ENCODE results near the gene ATAD3C. TPM values are rescaled to one million over a fixed set of nuclear protein-coding genes. Genes with fewer than 3 reads are reported as not detected.

Gene ATAD3C
- total RNA-seq, 4 donors from 2014 or later = 0.42 to 9.9 (median 3.2) TPM

DNA sequence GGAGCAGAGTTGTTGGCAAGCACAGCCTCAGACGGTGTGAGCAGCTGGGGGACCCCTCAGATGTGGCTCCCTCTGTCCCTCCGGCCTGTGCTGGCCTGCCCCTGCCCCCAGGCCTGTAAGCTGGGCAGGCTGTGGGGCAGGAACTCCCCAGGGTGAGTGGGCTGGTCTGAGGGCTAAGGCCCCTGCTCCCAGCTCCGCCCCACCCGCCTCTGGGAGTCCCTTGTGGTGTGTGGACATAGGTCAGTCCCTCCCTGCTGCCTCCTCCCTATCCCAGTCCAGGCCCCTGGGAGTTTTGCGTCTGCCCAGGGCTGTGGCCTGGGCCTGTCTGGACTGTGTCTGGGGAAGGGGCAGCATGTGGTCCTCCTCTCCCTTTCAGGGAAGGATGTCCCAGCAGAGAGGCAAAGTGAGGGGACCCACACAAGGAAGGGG is 17.6 kb upstream of the ATAD3C start:
- no peak for DNase-seq (ENCODE audit: low spot score in 2 of 2)
- Histone ChIP-seq H3K4me3 (peak overlapping the region in 3 of 4 donors; percentile 6 to 72 (median 8)), H3K4me1 (peaks cover 10 to 90% (median 69%) of the 10 kb centered on the region in 4 donors)

DNA sequence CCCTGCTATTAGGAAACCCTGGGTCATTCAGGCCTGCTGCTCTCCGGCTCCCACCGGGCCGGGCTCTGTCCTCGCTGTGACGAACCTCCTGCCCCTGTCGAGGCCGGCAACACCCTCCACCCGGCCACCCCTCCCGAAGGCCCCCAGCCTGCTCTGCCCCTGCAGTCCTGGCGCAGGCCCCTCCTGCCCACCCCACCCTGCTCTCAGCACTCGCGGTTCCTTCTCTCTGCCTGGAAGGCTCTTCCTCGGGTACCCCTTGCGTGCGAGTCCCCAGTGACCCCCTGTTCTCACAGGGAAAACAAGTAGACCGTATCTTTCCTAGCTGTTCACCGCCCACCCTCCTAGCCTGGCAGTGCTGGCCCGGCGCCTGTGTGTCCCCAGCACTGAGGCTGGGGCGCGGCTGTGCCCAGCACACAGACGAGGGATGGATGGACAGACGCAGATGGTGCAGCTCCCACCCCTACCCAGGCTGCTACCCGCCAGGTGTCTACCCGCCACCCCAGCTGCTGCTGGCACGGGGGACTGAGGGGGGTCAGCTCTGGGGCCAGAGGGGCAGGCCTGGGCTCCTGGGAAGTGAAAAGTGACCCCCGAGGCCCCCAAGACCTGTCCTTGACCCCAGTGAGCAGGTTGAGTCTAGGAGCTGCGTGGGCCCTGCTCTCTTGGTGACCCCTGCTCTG is 17.1 kb upstream of the ATAD3C start:
- whole genome bisulfite sequencing, 2 donors = 37 to 49% methylated on average over 24 to 27 of the region's 28 CpGs

More for the DNA sequence above, 17.6 kb upstream of the ATAD3C start:
- WGBS, 2 donors = 20 to 26% methylated on average over 3 of the region's 5 CpGs
- peak in 1 of 2 donors; percentile 36 for TF ChIP-seq EP300 (IDR thresholded peaks at IDR 0.05)
- TF ChIP-seq, protein P1, sequence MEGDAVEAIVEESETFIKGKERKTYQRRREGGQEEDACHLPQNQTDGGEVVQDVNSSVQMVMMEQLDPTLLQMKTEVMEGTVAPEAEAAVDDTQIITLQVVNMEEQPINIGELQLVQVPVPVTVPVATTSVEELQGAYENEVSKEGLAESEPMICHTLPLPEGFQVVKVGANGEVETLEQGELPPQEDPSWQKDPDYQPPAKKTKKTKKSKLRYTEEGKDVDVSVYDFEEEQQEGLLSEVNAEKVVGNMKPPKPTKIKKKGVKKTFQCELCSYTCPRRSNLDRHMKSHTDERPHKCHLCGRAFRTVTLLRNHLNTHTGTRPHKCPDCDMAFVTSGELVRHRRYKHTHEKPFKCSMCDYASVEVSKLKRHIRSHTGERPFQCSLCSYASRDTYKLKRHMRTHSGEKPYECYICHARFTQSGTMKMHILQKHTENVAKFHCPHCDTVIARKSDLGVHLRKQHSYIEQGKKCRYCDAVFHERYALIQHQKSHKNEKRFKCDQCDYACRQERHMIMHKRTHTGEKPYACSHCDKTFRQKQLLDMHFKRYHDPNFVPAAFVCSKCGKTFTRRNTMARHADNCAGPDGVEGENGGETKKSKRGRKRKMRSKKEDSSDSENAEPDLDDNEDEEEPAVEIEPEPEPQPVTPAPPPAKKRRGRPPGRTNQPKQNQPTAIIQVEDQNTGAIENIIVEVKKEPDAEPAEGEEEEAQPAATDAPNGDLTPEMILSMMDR (IDR thresholded peaks at IDR 0.05) = no peak
- Histone ChIP-seq H3K27ac (peak overlapping the region; percentile 49 to 99 (median 86)), H3K9me3 (no peaks in the 10 kb centered on the region), H3K27me3 (peaks cover 0 to 6% of the 10 kb centered on the region in 2 donors), H3K36me3 (no peaks in the 10 kb centered on the region)

GRCh38 chr1:1432951-1433803 is 16.3 kb upstream of the ATAD3C start:
- Histone ChIP-seq H3K4me1 (peaks cover 10 to 96% (median 79%) of the 10 kb centered on the region in 4 donors), H3K4me3 (peak overlapping the region in 3 of 4 donors; percentile 23 to 72 (median 28)), H3K27me3 (peaks cover 0 to 6% of the 10 kb centered on the region in 2 donors), H3K9me3 (no peaks in the 10 kb centered on the region), H3K36me3 (no peaks in the 10 kb centered on the region), H3K27ac (peak overlapping the region; percentile 49 to 99 (median 86))
- TF ChIP-seq, protein P1 (IDR thresholded peaks at IDR 0.05) = peak in 1 of 5 experiments; percentile 12
- TF ChIP-seq EP300 (IDR thresholded peaks at IDR 0.05) (peak in 1 of 2 donors; percentile 91), POLR2A (IDR thresholded peaks at IDR 0.05) (peak in 1 of 2 donors; percentile 29)
- 22 to 30% methylated on average over 24 to 31 of the region's 34 CpGs for WGBS, 2 donors
- DNase-seq (ENCODE audit: low spot score in 2 of 2) = peak; percentile 47 to 57

More for the DNA sequence above, 17.1 kb upstream of the ATAD3C start:
- no peak for DNase-seq (ENCODE audit: low spot score in 2 of 2)
- peak overlapping the region in 2 of 4 donors; percentile 7 to 72 for H3K4me3 ChIP-seq
- peaks cover 0 to 6% of the 10 kb centered on the region in 2 donors for H3K27me3 ChIP-seq
- H3K9me3 ChIP-seq = no peaks in the 10 kb centered on the region
- peaks cover 10 to 90% (median 72%) of the 10 kb centered on the region in 4 donors for H3K4me1 ChIP-seq
- H3K27ac ChIP-seq = peak overlapping the region; percentile 49 to 99 (median 86)
- H3K36me3 ChIP-seq = no peaks in the 10 kb centered on the region
- TF ChIP-seq, protein P1 (IDR thresholded peaks at IDR 0.05) = no peak
- TF ChIP-seq EP300 (IDR thresholded peaks at IDR 0.05) (peak in 1 of 2 donors; percentile 75), POLR2A (IDR thresholded peaks at IDR 0.05) (no peak)

DNA sequence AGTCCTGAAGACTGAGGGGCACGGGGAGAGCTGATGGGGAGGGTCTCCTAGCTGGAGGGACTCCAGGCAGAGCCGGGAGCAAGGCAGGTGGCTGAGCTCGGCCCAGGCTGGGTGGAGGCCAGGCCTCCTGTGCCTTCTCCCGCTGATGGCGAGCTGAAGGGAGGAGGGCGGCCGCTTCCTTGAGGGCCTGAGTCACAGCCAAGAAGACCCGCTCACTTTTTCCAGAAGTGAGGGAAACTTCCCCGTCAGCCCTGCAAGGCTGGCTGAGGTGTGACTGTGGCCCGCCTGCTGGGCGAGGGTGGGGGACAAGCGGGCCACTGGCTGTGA is 15.7 kb upstream of the ATAD3C start:
- DNase-seq (ENCODE audit: low spot score in 2 of 2) = no peak
- Histone ChIP-seq H3K4me3 (peak overlapping the region in 3 of 4 donors; percentile 23 to 72 (median 28)), H3K4me1 (peaks cover 10 to 96% (median 79%) of the 10 kb centered on the region in 4 donors), H3K9me3 (no peaks in the 10 kb centered on the region), H3K27me3 (peaks cover 0 to 6% of the 10 kb centered on the region in 2 donors), H3K27ac (peak overlapping the region; percentile 49 to 99 (median 86)), H3K36me3 (peaks cover 0 to 3% (median 0%) of the 10 kb centered on the region in 3 donors)
- TF ChIP-seq EP300 (IDR thresholded peaks at IDR 0.05) = no peak
- no peak for TF ChIP-seq POLR2A (IDR thresholded peaks at IDR 0.05)
- TF ChIP-seq, protein P1 (IDR thresholded peaks at IDR 0.05) = no peak
- 0 to 14% methylated on average over 3 to 6 of the region's 12 CpGs for WGBS, 2 donors
